A549 (cell line): Measurements from ENCODE around the gene ULK4. TPM values are rescaled to one million over a fixed set of nuclear protein-coding genes. Genes with fewer than 3 reads are reported as not detected.

Experiments used
- ATAC-seq, 2 experiments: fragments of 200-7000 bp in 1 of 2; fragments of >200 bp in 1 of 2; cut with Nextera tagmentation in 1 of 2; cut with Tn5 transposase in 1 of 2; 3 replicates each; pipeline versions ENCODE4 v1.8.0 to v1.9.1; 2018 to 2020; ENCODE audit warnings: mild to moderate bottlenecking in 1 of 2, moderate library complexity in 1 of 2
- CTCF ChIA-PET: fragments of 300-600 bp; sonication (Branson Sonifier 250); formaldehyde crosslinking; extraction: SDS; loops from one replicate; lab custom pipeline; 2021; ENCODE audit warnings: antibody characterized with exemption, inconsistent platforms; lab: Yijun Ruan, JAX
- POLR2A ChIA-PET: fragments of 350-600 bp; formaldehyde crosslinking; extraction: SDS; loops from one replicate; lab custom pipeline; 2021; ENCODE audit warnings: antibody characterized with exemption, inconsistent platforms; lab: Yijun Ruan, JAX
- DNase-seq, 2 experiments: peaks; one replicate each; pipeline versions ENCODE4 v3.0.0 to v3.0.0-alpha.2; 2011 to 2016; ENCODE audit warnings: low read depth in 1 of 2, low spot score in 1 of 2
- FAIRE-seq: peaks from 2 replicates; lab custom pipeline; 2011; peaks lifted over from hg19 to GRCh38; lab: Jason Lieb, UNC
- H3K27ac ChIP-seq, 2 experiments: fragments of >200 bp; sonication (Bioruptor Twin); formaldehyde crosslinking; 3 replicates each; pipeline ENCODE4 v1.5.1; 2016 to 2017
- H3K4me1 ChIP-seq: fragments of >200 bp; sonication (Bioruptor Twin); formaldehyde crosslinking; 3 replicates; pipeline ENCODE4 v1.6.1; 2016
- H3K4me2 ChIP-seq: fragments of >200 bp; sonication (Bioruptor Twin); formaldehyde crosslinking; 3 replicates; pipeline ENCODE4 v1.6.1; 2016
- H3K4me3 ChIP-seq: fragments of >200 bp; sonication (Bioruptor Twin); formaldehyde crosslinking; 3 replicates; pipeline ENCODE4 v1.5.1; 2016
- H3K9me3 ChIP-seq: fragments of >200 bp; sonication (Bioruptor Twin); formaldehyde crosslinking; 3 replicates; pipeline ENCODE4 v1.6.1; 2016
- BHLHE40 ChIP-seq: IDR thresholded peaks from 2 replicates; pipeline ENCODE4 v1.6.1; 2012; ENCODE audit warnings: low read depth, low read length, inconsistent platforms
- CBX8 ChIP-seq: fragments of 200-600 bp; sonication (generic); IDR thresholded peaks from 2 replicates; pipeline ENCODE4 v1.6.1; 2016
- CHD2 ChIP-seq: fragments of 150-350 bp; IDR thresholded peaks from 2 replicates; pipeline ENCODE4 v1.6.1; 2014; ENCODE audit warnings: low read length; ENCODE audit not compliant: partially characterized antibody
- EHF ChIP-seq: fragments of 250-450 bp; sonication (Bioruptor Pico); IDR thresholded peaks from 2 replicates; pipeline ENCODE4 v1.5.0; 2020; ENCODE audit warnings: mild to moderate bottlenecking
- EP300 ChIP-seq, 2 experiments: fragments of >200 bp; sonication (Bioruptor Twin); formaldehyde crosslinking; IDR thresholded peaks; 2 replicates in 1 of 2; 3 replicates in 1 of 2; pipeline ENCODE4 v1.6.1; 2016 to 2017
- FOSB ChIP-seq: fragments of 250-450 bp; sonication (Bioruptor Pico); IDR thresholded peaks from 2 replicates; pipeline ENCODE4 v1.5.0; 2020; ENCODE audit warnings: mild to moderate bottlenecking, moderate library complexity
- FOSL2 ChIP-seq, 2 experiments: fragments of 450-650 bp in 1 of 2; fragments of >200 bp in 1 of 2; sonication (Bioruptor Twin) in 1 of 2; formaldehyde crosslinking; IDR thresholded peaks; 2 replicates each; pipeline versions ENCODE4 v1.5.0 to v1.6.1; 2016 to 2020; ENCODE audit warnings: mild to moderate bottlenecking in 1 of 2, moderate library complexity in 1 of 2
- GATA3 ChIP-seq: IDR thresholded peaks from 2 replicates; pipeline ENCODE4 v1.6.1; 2012; ENCODE audit warnings: borderline replicate concordance
- HES2 ChIP-seq: fragments of >200 bp; sonication (Bioruptor Twin); formaldehyde crosslinking; IDR thresholded peaks from 2 replicates; pipeline ENCODE4 v1.6.1; 2016
- HMGXB4 ChIP-seq: fragments of 250-450 bp; sonication (Bioruptor Pico); IDR thresholded peaks from 2 replicates; pipeline ENCODE4 v1.5.0; 2021; ENCODE audit warnings: mild to moderate bottlenecking, moderate library complexity, borderline replicate concordance
- HOXA7 ChIP-seq: fragments of 250-450 bp; sonication (Bioruptor Pico); IDR thresholded peaks from 2 replicates; pipeline ENCODE4 v1.5.0; 2020; ENCODE audit warnings: mild to moderate bottlenecking, moderate library complexity
- JUN ChIP-seq, 2 experiments: fragments of >200 bp; sonication (Bioruptor Twin); formaldehyde crosslinking; IDR thresholded peaks; 2 replicates in 1 of 2; 3 replicates in 1 of 2; pipeline ENCODE4 v1.6.1; 2016 to 2017
- JUNB ChIP-seq: fragments of >200 bp; sonication (Bioruptor Twin); formaldehyde crosslinking; IDR thresholded peaks from 2 replicates; pipeline ENCODE4 v1.6.1; 2016
- MAFK ChIP-seq: fragments of 450-650 bp; IDR thresholded peaks from 2 replicates; pipeline ENCODE4 v1.6.1; 2014; ENCODE audit not compliant: partially characterized antibody
- MAZ ChIP-seq: fragments of 150-350 bp; IDR thresholded peaks from 2 replicates; pipeline ENCODE4 v1.6.1; 2014; ENCODE audit warnings: antibody characterized with exemption, low read depth, low read length, borderline replicate concordance
- NPAS2 ChIP-seq: fragments of 250-450 bp; sonication (Bioruptor Pico); IDR thresholded peaks from 2 replicates; pipeline ENCODE4 v1.8.0; 2022; ENCODE audit warnings: mild to moderate bottlenecking, moderate library complexity, borderline replicate concordance
- NR3C1 ChIP-seq: fragments of >200 bp; sonication (Bioruptor Twin); formaldehyde crosslinking; IDR thresholded peaks from 3 replicates; pipeline ENCODE4 v1.6.1; 2017
- PBX3 ChIP-seq: IDR thresholded peaks from 2 replicates; pipeline ENCODE4 v1.6.1; 2012
- PHF8 ChIP-seq: fragments of 200-600 bp; sonication (generic); IDR thresholded peaks from 2 replicates; pipeline ENCODE4 v1.6.1; 2016; ENCODE audit warnings: low read depth, mild to moderate bottlenecking, antibody characterized with exemption, moderate library complexity, borderline replicate concordance
- RAD21 ChIP-seq, 2 experiments: fragments of >200 bp in 1 of 2; sonication (Bioruptor Twin) in 1 of 2; formaldehyde crosslinking in 1 of 2; IDR thresholded peaks in 1 of 2; conservative IDR thresholded peaks in 1 of 2; 2 replicates in 1 of 2; 3 replicates in 1 of 2; pipeline ENCODE4 v1.6.1; 2012 to 2018; ENCODE audit warnings: inconsistent platforms in 1 of 2
- RARB ChIP-seq: fragments of 250-450 bp; sonication (Bioruptor Pico); IDR thresholded peaks from 2 replicates; pipeline ENCODE4 v1.8.0; 2021; ENCODE audit warnings: mild to moderate bottlenecking, moderate library complexity
- RNF2 ChIP-seq: fragments of 200-600 bp; sonication (generic); IDR thresholded peaks from 2 replicates; pipeline ENCODE4 v1.6.1; 2016; ENCODE audit warnings: low read depth, mild to moderate bottlenecking, antibody characterized with exemption, moderate library complexity, borderline replicate concordance
- SMC3 ChIP-seq: fragments of >200 bp; sonication (Bioruptor Twin); formaldehyde crosslinking; IDR thresholded peaks from 3 replicates; pipeline ENCODE4 v1.6.1; 2018; ENCODE audit warnings: inconsistent platforms
- SREBF2 ChIP-seq: fragments of 450-650 bp; IDR thresholded peaks from 2 replicates; pipeline ENCODE4 v1.6.1; 2014; ENCODE audit warnings: mild to moderate bottlenecking, moderate library complexity
- ZNF302 ChIP-seq: fragments of 250-450 bp; sonication (Bioruptor Pico); IDR thresholded peaks from 2 replicates; pipeline ENCODE4 v1.9.0; 2021; ENCODE audit warnings: inconsistent platforms, mild to moderate bottlenecking, moderate library complexity
- ZSCAN20 ChIP-seq: fragments of 250-450 bp; sonication (Bioruptor Pico); IDR thresholded peaks from 2 replicates; pipeline ENCODE4 v1.8.0; 2022; ENCODE audit warnings: mild to moderate bottlenecking, moderate library complexity
- WGBS: methylation state at CpG from one replicate; pipeline ENCODE4 v1.1.6; 2017; ENCODE audit errors: missing lambda C conversion rate; 5-methylcytosine and 5-hydroxymethylcytosine counted together
- polyA plus RNA-seq, 4 experiments: library from polyadenylated mRNA; depleted of rRNA in 3 of 4; stranded (reverse); fragments of >200 nt; fragmentation: RNase III in 1 of 4; extraction: RNeasy Plus Mini Kit Qiagen cat#74134 plus additional on column Dnase treatment in 1 of 4; gene quantifications; 2 replicates in 3 of 4; 3 replicates in 1 of 4; pipeline ENCODE4 v1.2.3, GENCODE V29; 2011 to 2017
- TF ChIP-seq, protein P1 (sequence below): IDR thresholded peaks from 2 replicates; pipeline ENCODE4 v1.6.1; 2012; ENCODE audit warnings: low read depth, borderline replicate concordance
- TF ChIP-seq, protein P2 (sequence below): fragments of 200-600 bp; sonication (generic); IDR thresholded peaks from 2 replicates; pipeline ENCODE4 v1.6.1; 2016; ENCODE audit warnings: antibody characterized with exemption, mild to moderate bottlenecking, moderate library complexity

Gene ULK4
- polyA plus RNA-seq, 2 of the 4 experiments (the other 2 are of a cell fraction) = 4.9 to 7.7 TPM

DNA sequence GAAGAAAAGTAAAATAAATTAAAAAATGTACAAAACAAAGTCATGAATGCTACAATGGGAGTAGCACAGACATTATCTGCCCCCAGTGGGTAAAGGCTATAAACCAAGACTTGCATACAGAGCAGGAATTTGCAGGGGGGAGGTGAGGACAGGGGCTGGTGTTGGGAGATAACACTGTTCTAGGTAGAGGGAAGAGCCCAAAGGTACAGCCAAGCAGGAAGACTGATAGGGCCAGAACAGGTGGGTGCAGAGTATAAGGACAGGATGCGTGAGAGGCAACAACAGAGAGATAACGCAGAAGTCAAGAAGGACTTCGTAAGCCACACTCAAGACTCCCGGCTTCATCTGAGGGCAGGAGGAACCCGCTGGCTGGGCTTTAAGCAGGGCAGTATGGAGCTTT lies 616.1 kb downstream of the ULK4 start:
- CTCF ChIA-PET = no interaction called here
- FAIRE-seq (no peak), DNase-seq (no peak), ATAC-seq (no peak)
- TF ChIP-seq FOSB (no peak), PHF8 (no peak), NPAS2 (CRISPR knock-in tag) (no peak), BHLHE40 (no peak), ZSCAN20 (CRISPR knock-in tag) (no peak), HES2 (no peak), EHF (no peak), MAFK (no peak), RARB (CRISPR knock-in tag) (no peak), JUNB (no peak), SREBF2 (no peak), JUN (IDR thresholded peaks at IDR 0.05) (no peak), PBX3 (no peak), CHD2 (no peak), EP300 (IDR thresholded peaks at IDR 0.05) (no peak), SMC3 (no peak), RNF2 (no peak)
- Histone ChIP-seq H3K4me1 (no peaks in the 10 kb centered on the region), H3K27ac (no peak overlapping the region), H3K4me3 (no peak overlapping the region), H3K4me2 (no peak overlapping the region), H3K9me3 (no peaks in the 10 kb centered on the region; the same call in 2 of the 3 replicates)
- POLR2A ChIA-PET = no interaction called here
- WGBS = 86% methylated on average over 5 of the region's 5 CpGs

GRCh38 chr3:41339758-41340157 lies 622.1 kb downstream of the ULK4 start:
- TF ChIP-seq CBX8 = no peak
- TF ChIP-seq PBX3 = no peak
- TF ChIP-seq FOSL2 (IDR thresholded peaks at IDR 0.05) = no peak
- TF ChIP-seq FOSL2 (CRISPR knock-in tag; IDR thresholded peaks at IDR 0.05) = no peak
- TF ChIP-seq ZNF302 = no peak
- TF ChIP-seq JUN (IDR thresholded peaks at IDR 0.05) = no peak
- TF ChIP-seq, protein P1, sequence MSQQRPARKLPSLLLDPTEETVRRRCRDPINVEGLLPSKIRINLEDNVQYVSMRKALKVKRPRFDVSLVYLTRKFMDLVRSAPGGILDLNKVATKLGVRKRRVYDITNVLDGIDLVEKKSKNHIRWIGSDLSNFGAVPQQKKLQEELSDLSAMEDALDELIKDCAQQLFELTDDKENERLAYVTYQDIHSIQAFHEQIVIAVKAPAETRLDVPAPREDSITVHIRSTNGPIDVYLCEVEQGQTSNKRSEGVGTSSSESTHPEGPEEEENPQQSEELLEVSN = no peak
- TF ChIP-seq, protein P2, sequence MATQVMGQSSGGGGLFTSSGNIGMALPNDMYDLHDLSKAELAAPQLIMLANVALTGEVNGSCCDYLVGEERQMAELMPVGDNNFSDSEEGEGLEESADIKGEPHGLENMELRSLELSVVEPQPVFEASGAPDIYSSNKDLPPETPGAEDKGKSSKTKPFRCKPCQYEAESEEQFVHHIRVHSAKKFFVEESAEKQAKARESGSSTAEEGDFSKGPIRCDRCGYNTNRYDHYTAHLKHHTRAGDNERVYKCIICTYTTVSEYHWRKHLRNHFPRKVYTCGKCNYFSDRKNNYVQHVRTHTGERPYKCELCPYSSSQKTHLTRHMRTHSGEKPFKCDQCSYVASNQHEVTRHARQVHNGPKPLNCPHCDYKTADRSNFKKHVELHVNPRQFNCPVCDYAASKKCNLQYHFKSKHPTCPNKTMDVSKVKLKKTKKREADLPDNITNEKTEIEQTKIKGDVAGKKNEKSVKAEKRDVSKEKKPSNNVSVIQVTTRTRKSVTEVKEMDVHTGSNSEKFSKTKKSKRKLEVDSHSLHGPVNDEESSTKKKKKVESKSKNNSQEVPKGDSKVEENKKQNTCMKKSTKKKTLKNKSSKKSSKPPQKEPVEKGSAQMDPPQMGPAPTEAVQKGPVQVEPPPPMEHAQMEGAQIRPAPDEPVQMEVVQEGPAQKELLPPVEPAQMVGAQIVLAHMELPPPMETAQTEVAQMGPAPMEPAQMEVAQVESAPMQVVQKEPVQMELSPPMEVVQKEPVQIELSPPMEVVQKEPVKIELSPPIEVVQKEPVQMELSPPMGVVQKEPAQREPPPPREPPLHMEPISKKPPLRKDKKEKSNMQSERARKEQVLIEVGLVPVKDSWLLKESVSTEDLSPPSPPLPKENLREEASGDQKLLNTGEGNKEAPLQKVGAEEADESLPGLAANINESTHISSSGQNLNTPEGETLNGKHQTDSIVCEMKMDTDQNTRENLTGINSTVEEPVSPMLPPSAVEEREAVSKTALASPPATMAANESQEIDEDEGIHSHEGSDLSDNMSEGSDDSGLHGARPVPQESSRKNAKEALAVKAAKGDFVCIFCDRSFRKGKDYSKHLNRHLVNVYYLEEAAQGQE = no peak
- TF ChIP-seq HMGXB4 (CRISPR knock-in tag) = no peak
- no peak for TF ChIP-seq NR3C1
- TF ChIP-seq MAZ = no peak
- no peak for TF ChIP-seq ZSCAN20 (CRISPR knock-in tag)
- TF ChIP-seq BHLHE40 = no peak
- TF ChIP-seq PHF8 = no peak
- TF ChIP-seq RAD21 (conservative IDR thresholded peaks at IDR 0.05 in 1 of 2, IDR thresholded peaks at IDR 0.05 in 1 of 2) = no peak
- no peak for TF ChIP-seq GATA3
- no peak for TF ChIP-seq HOXA7 (CRISPR knock-in tag)
- TF ChIP-seq, all 56 proteins: peak for 0
- ChIA-PET POLR2A (no interaction called here), CTCF (no interaction called here)
- FAIRE-seq (no peak), DNase-seq (no peak), ATAC-seq (no peak)
- H3K4me2 ChIP-seq = no peak overlapping the region
- no peak overlapping the region for H3K27ac ChIP-seq
- 65% methylated on average over 1 of the region's 1 CpG for WGBS
- no peaks in the 10 kb centered on the region; the same call in 2 of the 3 replicates for H3K9me3 ChIP-seq
- H3K4me1 ChIP-seq = no peaks in the 10 kb centered on the region
- H3K4me3 ChIP-seq = no peak overlapping the region
